GM12875 (cell line): ENCODE results near the gene NIN.

Experiments used
- H3K4me3 ChIP-seq: one replicate; pipeline ENCODE4 v1.5.1; 2011; ENCODE audit warnings: low read depth, low read length, control low read depth
- CTCF ChIP-seq: IDR thresholded peaks from 2 replicates; pipeline ENCODE4 v1.5.1; 2011; ENCODE audit warnings: low read depth, mild to moderate bottlenecking, control low read depth, inconsistent platforms, low read length, moderate library complexity, borderline replicate concordance; ENCODE audit not compliant: insufficient read depth

Gene NIN

GRCh38 chr14:50750323-50750722, 80.6 kb downstream of the NIN start:
- TF ChIP-seq CTCF = no peak
- no peak overlapping the region for H3K4me3 ChIP-seq

GRCh38 chr14:50745401-50746058, 85.4 kb downstream of the NIN start:
- TF ChIP-seq CTCF = no peak
- no peak overlapping the region for H3K4me3 ChIP-seq

- no peak overlapping the region for H3K4me3 ChIP-seq
- no peak for TF ChIP-seq CTCF
Measured at GRCh38 chr14:50744231-50744630, 86.7 kb downstream of the NIN start.

- no peak overlapping the region for H3K4me3 ChIP-seq
- TF ChIP-seq CTCF = no peak
Measured at GRCh38 chr14:50741567-50741966, 89.4 kb downstream of the NIN start.

- no peak for TF ChIP-seq CTCF
- H3K4me3 ChIP-seq = no peak overlapping the region
Measured at GRCh38 chr14:50740856-50741255, 90.1 kb downstream of the NIN start.

- no peak overlapping the region for H3K4me3 ChIP-seq
- TF ChIP-seq CTCF = no peak
Measured at GRCh38 chr14:50739186-50739585, 91.8 kb downstream of the NIN start.

GRCh38 chr14:50736932-50737419, 94.0 kb downstream of the NIN start:
- H3K4me3 ChIP-seq = no peak overlapping the region
- no peak for TF ChIP-seq CTCF
